ENCODE results near the gene NPLOC4. TPM values are rescaled to one million over a fixed set of nuclear protein-coding genes. Genes with fewer than 3 reads are reported as not detected.
A peak's percentile ranks its signal among the peaks of the same experiment; 100 is the strongest.

NPLOC4 gene
- total RNA-seq, 1 donor from 2014 or later = 86.9 TPM

DNA sequence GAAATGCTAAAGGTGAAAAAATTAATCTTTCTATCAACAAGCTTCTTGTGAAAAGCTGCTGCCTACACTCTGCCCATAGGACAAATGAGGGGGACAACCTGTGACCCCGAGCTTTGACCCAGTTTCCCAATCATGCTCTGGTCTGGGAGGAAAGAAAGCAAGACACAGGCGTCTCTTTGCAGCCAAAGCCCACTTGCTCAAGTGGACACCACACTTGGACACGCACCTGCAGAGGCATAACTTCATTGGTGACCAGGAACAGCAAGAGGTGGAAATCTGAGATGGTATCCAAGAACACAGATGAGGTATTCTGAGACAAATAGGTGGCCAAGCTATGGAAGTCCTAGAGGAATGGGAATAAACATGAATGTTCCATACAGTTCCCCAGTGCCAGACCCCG, 69.7 kb downstream of the NPLOC4 start:
- no peak for DNase-seq (ENCODE audit: low spot score)

DNA sequence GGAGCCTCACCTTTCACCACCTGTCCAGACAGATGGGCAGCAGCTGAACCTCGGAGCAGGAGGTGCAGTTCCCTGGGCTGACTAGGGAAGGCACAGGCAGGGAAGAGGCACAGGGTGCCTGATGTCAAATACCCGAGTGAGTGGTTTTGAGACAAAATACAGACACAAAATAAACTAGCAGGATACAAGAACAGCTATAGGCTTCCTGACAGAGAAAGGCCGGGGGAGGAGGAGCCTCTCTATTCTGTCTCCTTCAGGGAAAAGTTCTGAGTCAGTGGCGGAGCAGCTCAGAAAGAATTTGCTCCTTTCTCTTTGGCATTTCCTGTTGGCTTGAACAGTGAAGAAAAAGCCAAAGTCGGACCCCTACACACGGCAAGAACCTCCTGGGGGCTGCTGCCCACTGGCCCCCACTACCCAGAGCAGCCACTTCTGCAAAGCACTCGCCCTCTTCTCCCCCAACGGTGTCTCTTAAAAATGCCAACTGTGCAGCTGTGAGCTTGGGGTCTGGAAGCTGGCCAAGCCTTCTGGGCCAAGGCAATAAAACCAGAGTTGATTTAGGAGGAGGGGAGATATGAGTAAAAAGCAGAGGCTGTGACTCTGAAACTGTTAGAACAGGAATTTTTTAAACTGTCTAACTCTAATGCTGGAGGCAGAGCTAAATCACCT, 70.3 kb downstream of the NPLOC4 start:
- DNase-seq (ENCODE audit: low spot score) = peak; percentile 98

DNA sequence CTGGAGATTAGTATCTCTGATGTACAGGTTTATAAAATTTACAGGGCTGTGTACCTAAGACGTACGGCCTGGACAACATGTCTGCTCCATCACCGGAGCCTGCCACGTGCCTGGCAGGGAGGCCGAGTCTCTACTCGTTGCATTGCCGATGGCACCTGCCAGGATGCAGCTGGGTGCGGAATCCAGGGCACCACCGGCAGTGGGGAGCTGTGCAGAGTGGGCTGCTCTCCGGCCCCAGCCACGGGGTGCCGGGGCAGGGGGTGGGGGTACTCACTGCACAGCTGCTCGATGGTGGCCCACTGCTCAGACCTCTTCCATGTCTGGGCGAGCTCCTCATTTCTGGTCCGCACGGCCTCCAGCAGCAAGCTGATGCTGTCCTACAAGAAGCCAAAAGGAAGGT, 71.7 kb downstream of the NPLOC4 start:
- no peak for DNase-seq (ENCODE audit: low spot score)

DNA sequence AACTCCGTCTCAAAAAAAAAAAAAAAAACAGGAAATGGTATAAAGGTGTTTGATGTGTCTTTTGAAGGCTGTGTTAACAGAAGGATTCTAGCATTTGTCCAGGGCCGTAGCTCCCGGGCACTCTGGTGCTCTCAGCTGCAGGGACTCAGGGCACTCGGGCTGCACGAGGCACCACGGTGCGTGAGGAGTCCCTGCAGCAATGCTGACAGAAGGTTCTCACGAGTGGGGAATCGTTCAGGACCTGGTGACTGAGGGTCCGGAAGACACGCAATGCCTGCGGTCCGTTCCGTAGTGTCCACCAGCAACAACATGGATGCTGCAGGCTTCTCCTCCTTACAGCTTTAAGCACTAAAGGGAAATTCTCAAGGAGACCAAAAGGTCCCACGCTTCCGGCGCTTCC, 72.1 kb downstream of the NPLOC4 start:
- no peak for DNase-seq (ENCODE audit: low spot score)

DNA sequence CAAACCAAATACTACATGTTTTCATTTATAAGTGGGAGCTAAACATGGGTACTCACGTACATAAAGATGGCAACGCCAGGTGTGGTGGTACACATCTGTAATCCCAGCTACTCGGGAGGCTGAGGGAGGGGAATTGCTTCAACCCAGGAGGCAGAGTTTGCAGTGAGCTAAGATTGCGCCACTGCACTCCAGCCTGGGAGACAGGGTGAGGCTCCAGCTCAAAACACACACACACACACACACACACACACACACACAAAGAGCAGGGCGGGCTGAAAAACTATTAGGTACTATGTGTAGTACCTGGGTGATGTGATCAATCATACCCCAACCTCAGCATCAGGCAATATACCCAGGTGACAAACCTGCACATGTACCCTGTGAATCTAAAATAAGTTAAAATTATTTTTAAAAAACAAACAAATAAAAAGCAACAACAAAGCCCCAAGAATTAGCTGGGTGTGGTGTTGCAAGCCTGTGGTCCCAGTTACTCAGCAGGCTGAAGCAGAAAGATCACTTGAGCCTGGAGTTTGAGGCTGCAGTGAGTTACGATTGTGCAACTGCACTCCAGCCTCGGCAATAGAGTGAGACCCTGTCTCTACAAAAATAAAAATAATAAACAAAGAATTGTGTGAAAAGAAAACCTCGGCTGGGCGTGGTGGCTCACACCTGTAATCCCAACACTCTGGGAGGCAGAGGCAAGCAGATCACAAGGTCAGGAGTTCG, 72.9 kb downstream of the NPLOC4 start:
- peak; percentile 71 for DNase-seq (ENCODE audit: low spot score)

DNA sequence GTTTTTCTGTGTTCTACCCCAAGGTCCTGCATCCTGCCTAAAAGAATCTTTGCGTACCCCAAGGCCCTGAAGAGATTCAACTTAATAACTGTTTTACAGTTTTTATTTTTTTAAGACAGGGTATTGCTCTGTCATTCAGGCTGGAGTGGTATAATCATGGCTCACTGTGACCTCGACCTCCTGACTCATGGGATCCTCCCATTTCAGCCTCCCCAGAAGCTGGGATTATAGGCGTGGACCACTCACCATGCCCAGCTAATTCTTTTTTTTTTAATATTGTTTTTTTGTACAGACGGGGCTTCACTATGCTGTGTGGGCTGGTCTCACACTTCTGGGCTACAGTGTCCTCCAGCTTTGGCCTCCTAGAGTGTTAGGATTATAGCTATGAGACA, 75.4 kb downstream of the NPLOC4 start:
- no peak for DNase-seq (ENCODE audit: low spot score)

DNA sequence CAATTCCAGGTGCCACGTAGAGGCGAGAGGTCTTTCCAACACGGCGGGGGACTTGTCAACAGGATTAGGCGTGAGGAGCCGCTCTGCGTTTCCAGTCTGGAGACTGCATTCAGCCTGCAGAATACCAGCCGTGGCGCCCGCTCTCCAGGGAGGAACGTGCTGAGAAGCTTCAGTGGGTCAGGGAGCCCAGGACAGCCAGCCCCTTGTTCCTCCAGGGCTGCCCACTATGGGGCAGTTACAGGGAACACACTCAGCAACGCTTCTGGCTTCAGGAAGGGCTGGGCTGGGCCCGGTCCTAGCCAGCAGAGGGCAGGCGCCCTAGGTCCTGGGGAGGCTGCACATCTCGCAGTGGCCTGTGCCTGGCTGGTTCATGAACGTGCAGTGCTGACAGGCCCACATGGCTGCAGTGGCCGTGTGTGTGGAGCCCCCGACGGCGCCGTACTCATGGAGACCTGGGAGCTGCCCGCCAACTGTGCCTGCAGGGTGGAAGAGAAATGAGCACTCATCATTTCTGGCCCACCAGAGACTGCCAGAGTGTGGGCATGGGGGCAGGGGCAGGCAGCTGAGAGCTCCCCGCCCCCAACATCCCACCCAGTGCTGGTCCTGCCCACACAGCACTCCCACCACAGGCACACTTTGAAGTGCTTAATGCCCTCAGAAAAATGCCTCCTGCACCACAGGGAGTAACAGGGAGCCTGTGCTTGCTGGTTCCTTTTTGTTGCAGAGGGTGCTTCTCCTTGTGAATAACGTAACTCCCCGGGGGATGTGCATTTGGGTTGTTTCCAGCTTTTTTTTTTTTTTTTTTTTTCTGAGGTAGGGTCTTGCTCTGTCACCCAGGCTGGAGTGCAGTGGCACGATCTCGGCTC, 77.7 kb downstream of the NPLOC4 start:
- no peak for DNase-seq (ENCODE audit: low spot score)

DNA sequence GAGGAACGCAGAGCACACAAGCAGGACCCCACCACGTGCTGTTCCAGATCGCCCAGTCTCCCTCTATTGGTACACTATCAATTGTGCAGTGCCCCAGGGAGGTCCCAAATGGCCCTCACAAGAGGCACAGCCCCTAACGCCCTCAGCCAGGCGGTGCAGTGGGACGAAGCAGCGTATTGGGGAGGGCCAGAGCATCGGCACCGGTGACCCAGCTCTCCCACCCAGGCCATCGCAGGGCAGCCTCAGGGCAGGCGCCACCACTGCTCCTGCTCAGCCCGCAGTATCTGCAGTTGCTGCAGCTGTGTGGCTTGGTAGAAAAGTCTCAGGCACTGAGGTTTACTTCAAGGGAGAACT, 78.8 kb downstream of the NPLOC4 start:
- no peak for DNase-seq (ENCODE audit: low spot score)

DNA sequence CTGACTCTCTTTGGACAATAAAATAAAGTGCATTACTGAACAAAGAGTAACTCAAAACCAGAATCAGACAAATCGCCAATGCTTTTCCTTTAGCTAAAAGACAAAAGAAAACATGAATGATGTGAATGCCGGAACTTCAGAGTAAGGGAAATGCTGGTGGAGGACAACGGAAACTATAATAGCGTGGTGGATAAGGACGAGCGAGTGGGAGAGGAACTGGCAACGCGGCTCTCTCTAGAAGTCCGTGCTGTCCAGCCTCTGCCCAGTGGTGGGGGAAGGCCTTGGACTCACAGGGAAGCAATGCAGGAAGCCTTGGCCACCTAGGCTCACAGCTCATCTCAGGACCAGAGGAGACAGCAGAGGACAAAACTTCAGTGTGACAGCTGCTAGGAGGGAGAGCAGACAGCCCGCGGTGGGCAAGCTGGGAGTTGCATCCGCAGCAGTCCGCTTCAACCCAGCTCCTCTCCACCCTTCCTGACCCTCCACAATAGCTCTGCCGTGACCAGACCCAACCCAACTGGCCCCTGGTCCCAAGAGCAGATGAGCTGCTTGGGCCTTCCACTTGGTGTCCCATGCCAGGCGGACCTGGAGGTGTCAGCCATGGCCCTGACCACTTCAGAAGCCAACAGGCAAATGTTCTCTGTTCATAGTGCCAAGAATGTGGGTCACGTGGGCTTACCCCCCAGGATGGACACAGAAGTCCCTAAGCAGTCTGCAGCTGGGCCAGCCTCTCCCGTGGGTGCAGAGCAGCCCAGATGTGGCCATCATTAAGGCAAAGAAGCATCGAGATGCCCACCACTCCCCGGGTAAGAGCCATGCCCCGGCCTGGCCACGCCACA, 79.4 kb downstream of the NPLOC4 start:
- no peak for DNase-seq (ENCODE audit: low spot score)

DNA sequence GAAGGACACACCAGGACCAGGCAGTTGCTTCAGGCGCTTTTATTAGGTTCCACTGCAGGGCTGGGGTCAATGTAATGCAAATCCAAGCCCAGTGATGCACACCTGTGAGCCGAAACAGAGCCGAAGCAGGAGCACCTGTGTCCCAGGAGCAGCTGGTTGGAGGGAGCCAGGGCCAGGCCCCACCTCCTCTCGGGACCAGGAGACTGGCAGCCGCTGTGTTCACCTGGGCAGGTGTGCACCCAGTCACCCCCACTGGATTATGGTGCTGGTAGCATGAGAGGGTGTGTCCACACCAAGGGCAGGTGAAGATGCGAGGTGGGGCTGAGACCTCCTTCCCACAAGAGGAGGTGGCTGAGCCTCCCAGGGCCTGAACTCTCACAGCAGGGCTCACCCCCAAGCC, 80.0 kb downstream of the NPLOC4 start:
- DNase-seq (ENCODE audit: low spot score) = no peak

DNA sequence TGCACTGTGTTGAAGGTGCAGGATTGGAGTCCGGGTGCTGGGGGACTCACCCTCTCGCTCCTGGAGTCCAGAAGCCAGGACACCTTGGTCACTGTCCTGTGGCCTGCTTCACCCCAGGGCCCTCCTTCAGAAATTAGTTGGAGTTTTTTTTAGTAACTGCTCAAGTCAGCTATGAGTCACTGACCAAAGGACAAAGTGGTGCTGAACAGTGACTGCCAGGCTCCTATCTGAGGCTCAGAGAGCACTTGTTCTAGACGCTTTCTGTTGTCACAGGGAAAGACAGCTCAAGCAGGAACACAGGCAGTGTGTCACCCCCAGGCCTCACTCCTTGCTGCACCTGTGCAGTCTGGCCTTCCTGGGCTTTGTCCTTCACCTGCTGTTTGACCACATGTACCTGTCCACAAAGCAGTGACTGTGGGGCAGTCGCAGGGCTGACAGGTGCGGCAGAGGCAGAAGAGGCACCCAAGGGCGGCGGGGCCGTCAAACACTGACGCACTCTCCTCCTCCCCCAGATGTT, 80.7 kb downstream of the NPLOC4 start:
- no peak for DNase-seq (ENCODE audit: low spot score)

DNA sequence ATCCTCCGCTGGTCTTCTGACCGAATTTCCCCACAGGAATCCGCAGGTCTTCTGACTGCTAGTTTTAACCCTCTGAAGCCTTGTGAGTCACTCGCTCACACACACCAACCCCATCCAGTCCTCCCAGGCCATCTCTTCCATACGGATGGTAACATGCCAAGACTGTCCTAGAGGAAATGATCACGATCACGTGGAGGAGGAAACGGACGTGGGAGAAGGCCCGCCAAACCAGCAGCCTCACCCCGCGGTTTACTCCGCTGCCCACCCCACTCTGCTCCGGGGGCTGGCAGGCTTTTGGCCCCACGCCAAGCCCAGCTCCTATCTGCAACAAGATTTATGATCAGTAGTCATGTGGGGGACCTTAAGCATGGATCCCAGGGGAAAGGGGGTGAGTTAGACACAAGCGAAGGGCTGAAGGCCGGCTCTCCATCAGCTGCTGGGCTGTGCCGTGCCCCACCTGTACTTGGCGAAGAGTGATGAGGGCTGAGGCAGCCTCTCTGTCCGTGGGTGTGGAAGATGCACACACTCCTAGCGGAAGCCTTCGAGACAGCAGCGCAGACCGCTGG, 83.2 kb downstream of the NPLOC4 start:
- DNase-seq (ENCODE audit: low spot score) = peak; percentile 51

DNA sequence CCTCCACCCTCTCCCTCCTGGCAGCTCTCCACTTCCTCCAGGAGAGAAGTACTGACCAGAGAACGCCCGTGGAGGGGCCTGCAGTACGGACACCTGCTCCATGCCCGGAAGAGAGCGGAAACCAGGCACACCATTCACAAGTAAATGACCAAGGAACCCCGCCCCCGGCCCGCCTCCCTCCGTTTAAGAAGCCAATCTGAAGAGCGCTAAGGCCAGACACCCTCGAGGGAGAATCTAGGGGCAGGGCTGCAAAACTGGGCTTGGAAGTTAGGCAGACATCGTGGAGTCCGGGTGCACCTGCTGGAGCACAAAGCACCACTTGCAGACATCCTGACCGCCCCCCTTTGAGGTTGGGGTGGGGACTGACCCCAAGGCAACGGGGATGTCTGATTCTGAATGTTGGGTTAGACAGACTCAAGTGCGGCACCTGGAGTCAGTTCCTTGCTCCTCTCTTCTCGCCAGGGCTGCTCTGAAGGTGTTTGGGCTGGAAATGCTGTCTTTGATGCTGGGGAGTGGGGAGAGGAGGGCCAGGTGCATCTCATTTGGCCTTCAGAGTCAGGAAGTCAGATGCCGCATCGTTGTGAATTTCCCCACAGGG, 83.8 kb downstream of the NPLOC4 start:
- peak; percentile 85 for DNase-seq (ENCODE audit: low spot score)

DNA sequence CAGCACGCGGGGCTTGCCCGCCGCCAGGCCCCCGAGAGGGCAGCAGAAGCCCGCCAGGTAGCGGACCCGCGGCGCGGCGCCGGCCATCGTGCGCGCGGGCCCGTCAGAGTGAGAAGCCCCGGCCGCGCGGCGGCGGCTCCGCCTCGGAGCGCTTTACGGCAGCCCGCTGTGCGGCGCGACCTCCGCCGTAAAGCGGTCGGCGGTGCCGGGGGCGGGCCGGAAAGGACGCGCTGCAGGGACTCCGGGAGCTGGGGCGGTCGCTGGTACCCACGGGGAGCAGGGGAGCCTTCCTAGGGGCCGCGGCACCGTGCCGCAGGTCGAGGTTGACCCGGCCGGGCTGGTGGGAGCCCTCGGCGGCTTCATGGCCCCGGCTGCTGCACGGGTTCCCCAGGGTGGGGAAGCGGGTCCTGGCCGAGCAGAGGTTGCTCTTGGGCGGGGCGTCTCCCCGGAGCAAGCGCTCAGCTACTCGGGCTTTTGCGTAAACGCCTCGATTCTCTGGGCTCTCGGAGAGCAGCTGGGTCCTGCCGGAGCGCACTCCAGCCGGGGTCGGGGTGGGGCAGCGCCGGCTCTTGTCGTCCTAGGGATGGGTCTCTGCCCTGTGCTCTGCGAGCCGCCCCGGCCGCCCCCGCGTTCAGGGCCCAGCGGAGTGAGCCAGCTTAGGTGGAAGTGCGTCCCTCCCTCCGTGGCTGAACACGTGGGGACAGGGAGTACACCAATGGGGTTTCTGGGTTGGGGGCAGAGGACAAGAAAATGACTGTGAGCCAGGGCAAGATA, 84.5 kb downstream of the NPLOC4 start, which contains the start of gene FAAP100:
Gene FAAP100, minus strand, starts transcription at position 110 of the 774 bp plus-strand sequence. Its CDS starts 23 bp downstream, at position 87.
- peak; percentile 87 for DNase-seq (ENCODE audit: low spot score)

DNA sequence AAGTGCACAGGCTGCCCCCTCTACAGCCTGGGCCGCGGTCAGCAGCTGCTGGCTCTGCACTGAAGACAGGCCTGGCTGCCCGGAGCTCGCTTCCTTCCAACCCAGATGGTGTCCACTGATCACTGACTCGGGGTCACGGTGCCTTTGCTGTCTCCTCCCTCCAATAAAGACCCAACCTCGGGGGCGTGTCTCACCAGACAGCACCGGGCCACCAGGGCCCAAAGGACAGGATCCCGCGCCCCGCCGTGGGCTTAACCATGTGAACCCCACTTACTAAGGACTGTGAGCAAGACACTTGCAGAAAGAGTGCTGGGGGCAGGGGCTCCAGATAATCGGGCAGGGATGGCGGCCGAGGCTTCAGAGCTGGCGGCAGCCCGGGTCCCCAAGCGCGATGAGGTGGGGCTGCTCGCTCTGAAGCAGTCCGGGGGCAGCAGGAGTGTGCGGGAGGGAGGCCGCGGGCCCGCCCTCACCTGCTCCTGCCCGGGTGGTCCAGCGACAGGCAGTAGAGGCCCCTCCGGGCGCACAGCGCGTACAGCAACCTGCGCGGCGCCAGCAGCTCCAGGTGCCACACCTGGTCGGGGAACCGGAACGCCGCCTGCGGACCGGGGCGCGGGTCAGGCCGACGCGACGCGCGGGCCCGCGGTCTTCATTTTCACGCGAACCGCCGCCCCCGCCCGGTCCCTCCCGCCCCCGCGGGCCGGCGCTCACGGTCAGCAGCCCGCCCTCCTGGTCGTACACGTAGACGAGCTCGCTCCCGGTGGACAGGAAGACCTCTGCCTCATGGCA, 85.3 kb downstream of the NPLOC4 start:
- DNase-seq (ENCODE audit: low spot score) = no peak

DNA sequence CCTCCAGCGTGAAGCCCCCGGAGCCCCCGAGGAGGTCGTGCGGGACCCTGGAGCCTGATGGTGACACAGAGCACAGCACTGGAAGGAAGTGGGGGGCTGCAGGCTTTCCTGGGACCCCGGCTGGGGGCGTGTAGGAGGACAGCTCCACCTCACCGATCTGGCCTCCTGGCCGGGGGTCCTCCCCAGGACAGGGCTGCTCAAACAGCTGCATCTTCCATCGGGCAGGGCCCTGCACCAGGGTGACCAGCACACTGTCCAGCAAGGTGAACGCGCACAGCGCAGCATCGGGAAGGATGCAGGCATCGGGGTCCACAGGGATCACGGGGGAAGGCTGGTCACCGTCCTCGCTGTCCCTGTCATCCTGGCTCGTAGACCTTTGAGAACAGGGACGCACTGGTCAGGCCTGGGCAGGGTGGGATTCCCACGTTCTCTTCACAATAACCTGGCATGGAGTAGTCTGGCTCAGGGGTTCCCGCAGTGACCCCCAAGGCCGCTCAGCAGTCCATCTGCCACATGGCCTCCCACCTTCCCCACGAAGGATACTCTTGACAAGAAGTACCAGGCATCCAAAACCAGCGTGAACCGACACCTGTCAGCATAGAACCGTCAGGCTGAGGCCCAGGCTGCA, 86.0 kb downstream of the NPLOC4 start:
- DNase-seq (ENCODE audit: low spot score) = no peak

DNA sequence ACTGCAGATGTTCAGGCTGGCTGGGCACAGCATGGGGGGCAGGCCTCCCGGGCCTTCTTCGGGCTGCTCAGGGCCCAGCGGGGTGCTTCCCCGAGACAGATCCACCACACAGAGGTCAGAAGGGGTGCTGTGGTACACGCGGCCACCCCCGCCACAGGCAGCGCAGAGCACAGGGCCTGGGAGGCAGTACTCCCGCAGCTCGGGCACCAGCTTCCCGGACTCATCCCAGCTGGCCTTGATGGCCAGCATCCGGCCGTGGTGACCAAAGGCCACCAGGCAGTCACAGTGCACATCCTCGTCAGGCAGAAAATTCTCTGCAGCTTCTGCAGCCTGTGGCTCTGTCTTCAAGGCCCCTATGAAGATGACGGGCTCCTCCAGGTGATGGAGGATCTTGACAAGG, 86.6 kb downstream of the NPLOC4 start:
- no peak for DNase-seq (ENCODE audit: low spot score)

DNA sequence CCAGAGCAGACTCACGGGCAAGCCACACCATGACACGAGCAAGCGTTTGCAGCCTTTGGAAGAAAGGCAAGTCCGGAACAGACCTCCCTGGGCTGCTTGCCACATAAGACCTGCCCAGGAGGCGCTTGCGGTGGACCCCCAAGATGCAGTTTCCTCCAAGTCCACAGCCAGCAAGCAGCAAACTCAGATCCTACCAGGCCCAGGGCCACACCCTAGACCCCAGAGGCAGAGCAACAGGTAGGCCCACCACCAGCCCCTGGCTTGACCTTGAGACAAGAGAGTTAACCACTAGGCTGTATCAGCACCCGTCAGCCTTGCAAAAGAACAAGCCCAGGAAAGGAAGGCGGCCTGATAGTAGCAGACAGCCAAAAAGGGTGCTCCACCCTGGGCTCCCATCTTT, 87.1 kb downstream of the NPLOC4 start:
- no peak for DNase-seq (ENCODE audit: low spot score)

Measured in umbilical cord (tissue), 2 donors.